Lung (tissue), 12 donors: ENCODE measurements around the gene BEST4. TPM values are rescaled to one million over a fixed set of nuclear protein-coding genes. Genes with fewer than 3 reads are reported as not detected.

Experiments used
- ATAC-seq: fragments of 200-7000 bp; cut with Tn5 transposase; one replicate; pipeline ENCODE4 v1.9.1; 2020; ENCODE audit warnings: moderate number of reproducible peaks; ENCODE audit not compliant: insufficient read depth, low FRiP score
- DNase-seq, 3 donors: peaks; one replicate each; pipeline ENCODE4 v3.0.0-alpha.2; 2013 to 2017
- H3K27ac ChIP-seq, 2 donors: one replicate each; pipeline ENCODE4 v1.5.1; 2013; ENCODE audit warnings: mild to moderate bottlenecking in 2 of 2, moderate library complexity in 2 of 2, control low read depth in 1 of 2, inconsistent platforms in 1 of 2, low read depth in 1 of 2, low read length in 1 of 2
- H3K27me3 ChIP-seq, 3 donors: one replicate each; pipeline ENCODE4 v1.5.1; 2013; ENCODE audit warnings: low read length in 2 of 3; ENCODE audit not compliant: control insufficient read depth in 3 of 3, insufficient read depth in 3 of 3
- H3K36me3 ChIP-seq, 4 donors: one replicate each; pipeline ENCODE4 v1.5.1; 2013; ENCODE audit warnings: low read length in 4 of 4, mild to moderate bottlenecking in 1 of 4, moderate library complexity in 1 of 4; ENCODE audit not compliant: control insufficient read depth in 4 of 4, insufficient read depth in 4 of 4
- H3K4me1 ChIP-seq, 5 donors: one replicate each; pipeline ENCODE4 v1.5.1; 2013; ENCODE audit warnings: low read length in 5 of 5, mild to moderate bottlenecking in 2 of 5, moderate library complexity in 1 of 5; ENCODE audit not compliant: control insufficient read depth in 5 of 5, insufficient read depth in 5 of 5
- H3K4me3 ChIP-seq: one replicate; pipeline ENCODE4 v1.5.1; 2013; ENCODE audit warnings: mild to moderate bottlenecking, control low read depth, moderate library complexity
- H3K9ac ChIP-seq, 2 donors: one replicate each; pipeline ENCODE4 v1.5.1; 2013; ENCODE audit warnings: low read length in 2 of 2, control low read depth in 1 of 2; ENCODE audit not compliant: insufficient read depth in 1 of 2
- H3K9me3 ChIP-seq, 4 donors: one replicate each; pipeline ENCODE4 v1.5.1; 2013; ENCODE audit warnings: low read length in 3 of 4, mild to moderate bottlenecking in 1 of 4, moderate library complexity in 1 of 4; ENCODE audit not compliant: control insufficient read depth in 4 of 4, insufficient read depth in 3 of 4
- CTCF ChIP-seq: IDR thresholded peaks from 2 replicates; pipeline ENCODE4 v1.5.1; 2012; ENCODE audit warnings: mild to moderate bottlenecking; ENCODE audit errors: control extremely low read depth, extremely low read depth
- WGBS, 2 donors: extraction: QIAGEN DNeasy Blood & Tissue Kit; methylation state at CpG; one replicate each; pipeline ENCODE4 v1.1.7; 2013; 5-methylcytosine and 5-hydroxymethylcytosine counted together
- polyA plus RNA-seq, 2 donors: library from polyadenylated mRNA; stranded (reverse); fragments of 200-250 nt; gene quantifications; one replicate each; pipeline ENCODE4 v1.2.1, GENCODE V29; 2013
- total RNA-seq, 2 donors: library from RNA; depleted of rRNA in 1 of 2; stranded (reverse); fragments of >200 nt in 1 of 2; gene quantifications; one replicate each; pipeline ENCODE4 v1.2.1, GENCODE V29; 2014 to 2021
- donor health status: control.
- donor health status: control.
- donor health status: Bipolar disorder and iron deficiency.
- donor health status: healthy.
- donor health status: DM: yes; HTN: yes; CAD: no.

BEST4 gene
- total and polyA plus RNA-seq, 4 donors: 0.23 to 1.4 (median 0.56) TPM

GRCh38 chr1:44819608-44820327, 31.8 kb upstream of the BEST4 start:
- peak overlapping the region; percentile 22 for H3K4me3 ChIP-seq
- H3K27ac ChIP-seq: peak overlapping the region; percentile 89 to 100
- no peaks in the 10 kb centered on the region for H3K27me3 ChIP-seq
- H3K36me3 ChIP-seq: no peaks in the 10 kb centered on the region
- H3K9ac ChIP-seq: peak overlapping the region; percentile 67 to 97
- ATAC-seq: peak; percentile 88
- 0% methylated on average over 33 of the region's 33 CpGs for WGBS, 2 donors
- peaks cover 0 to 19% (median 1%) of the 10 kb centered on the region in 5 donors for H3K4me1 ChIP-seq
- peak; percentile 80 to 96 (median 92) for DNase-seq
- TF ChIP-seq CTCF: no peak
- no peaks in the 10 kb centered on the region for H3K9me3 ChIP-seq

- peak overlapping the region; percentile 28 to 97 for H3K9ac ChIP-seq
- peaks cover 0 to 19% (median 4%) of the 10 kb centered on the region in 5 donors for H3K4me1 ChIP-seq
- no peaks in the 10 kb centered on the region for H3K9me3 ChIP-seq
- WGBS, 2 donors: 0 to 1% methylated on average over 13 of the region's 13 CpGs
- DNase-seq (peak in 1 of 3 donors; percentile 72), ATAC-seq (no peak)
- H3K27me3 ChIP-seq: no peaks in the 10 kb centered on the region
- peak overlapping the region; percentile 89 to 100 for H3K27ac ChIP-seq
- H3K36me3 ChIP-seq: no peaks in the 10 kb centered on the region
- peak overlapping the region; percentile 17 for H3K4me3 ChIP-seq
- no peak for TF ChIP-seq CTCF
Observed at GRCh38 chr1:44819196-44819607, 31.2 kb upstream of the BEST4 start.

- TF ChIP-seq CTCF: no peak
- Histone ChIP-seq H3K9ac (no peak overlapping the region), H3K27ac (no peak overlapping the region), H3K9me3 (no peaks in the 10 kb centered on the region), H3K4me1 (peaks cover 0 to 30% (median 10%) of the 10 kb centered on the region in 5 donors), H3K4me3 (no peak overlapping the region), H3K36me3 (no peaks in the 10 kb centered on the region), H3K27me3 (no peaks in the 10 kb centered on the region)
- 95 to 96% methylated on average over 11 of the region's 11 CpGs for WGBS, 2 donors
- ATAC-seq: no peak
- DNase-seq: no peak
Observed at GRCh38 chr1:44817771-44818495, 30.0 kb upstream of the BEST4 start.
